Cardiac ventricle fibroblast (primary cell): ENCODE results near the gene SPATA3. TPM values are rescaled to one million over a fixed set of nuclear protein-coding genes. Genes with fewer than 3 reads are reported as not detected.

Experiments used
- total RNA-seq: library from RNA; depleted of rRNA; stranded (reverse); fragments of >200 nt; gene quantifications from 2 replicates; pipeline ENCODE4 v1.2.3, GENCODE V29; 2015

SPATA3 gene
- total RNA-seq: not detected in 2 replicates

DNA sequence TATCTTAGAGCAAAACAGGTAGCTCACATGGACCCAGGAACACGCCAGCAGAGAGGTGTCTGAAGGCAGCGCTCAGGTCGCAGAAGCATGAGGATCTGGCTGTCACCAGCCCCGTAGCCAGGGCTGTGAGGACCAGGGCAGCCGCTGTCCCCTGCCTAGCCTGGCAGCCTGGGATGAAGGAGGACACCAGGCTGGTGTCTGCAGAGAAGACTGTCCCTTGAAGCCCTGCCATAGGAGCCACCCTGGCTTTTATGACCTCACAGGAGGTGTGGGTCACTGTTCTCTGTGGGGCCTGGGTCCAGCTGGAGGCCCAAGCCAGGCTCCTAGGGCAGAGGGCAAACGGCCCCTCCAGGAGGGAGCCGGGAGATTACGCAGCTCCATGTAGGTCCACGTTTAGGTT is at the start of gene SPATA3:
Gene SPATA3, plus strand, starts transcription at position 301 of the 400 bp plus-strand sequence. CDS start 113 bp downstream, outside the sequence.

DNA sequence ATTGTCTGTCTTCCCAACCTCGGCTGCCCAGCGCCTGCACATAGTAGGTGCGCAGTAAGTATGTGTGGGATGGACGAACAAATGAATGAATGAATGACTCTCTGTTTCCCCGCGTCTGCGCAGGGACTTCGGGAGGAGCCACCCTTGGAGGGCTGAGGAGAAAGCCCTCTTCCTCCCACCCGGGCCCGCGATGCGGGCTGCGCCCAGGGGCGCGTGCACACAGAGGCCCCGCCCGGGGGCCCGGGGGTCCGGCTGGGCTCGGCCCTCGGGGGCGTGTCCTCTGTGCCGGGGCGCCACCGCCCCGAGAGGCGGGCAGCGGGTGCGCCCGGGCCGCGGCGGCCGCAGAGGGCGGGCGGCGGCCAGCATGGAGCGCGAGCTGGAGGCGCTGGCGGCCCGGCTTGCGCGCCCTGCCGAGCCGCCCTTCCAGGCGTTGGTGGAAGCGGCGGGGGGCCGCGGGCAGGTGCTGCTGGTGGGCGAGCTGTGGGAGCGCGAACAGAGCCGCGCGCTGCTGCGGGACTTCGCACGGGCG is 41.3 kb downstream of the SPATA3 start, which contains the start of gene C2orf72:
Gene C2orf72, plus strand, starts transcription at position 322 of the 529 bp plus-strand sequence. Its CDS starts 43 bp downstream, at position 365.

GRCh38 chr2:231056453-231057416 is 60.8 kb downstream of the SPATA3 start, which contains the start of gene PSMD1:
Gene PSMD1, plus strand, starts transcription at chr2:231056867. Its CDS starts 159 bp downstream, at chr2:231057026.

Other genes starting within 250 kb of the SPATA3 start
- 90.9 and 93.8 TPM in 2 replicates for gene ITM2C, start 131.2 kb upstream of the SPATA3 start, total RNA-seq
- gene GPR55, start 70.9 kb upstream of the SPATA3 start, total RNA-seq: not detected in 2 replicates
- gene C2orf72, start 41.4 kb downstream of the SPATA3 start, total RNA-seq: 0.19 and 0.20 TPM in 2 replicates
- gene PSMD1, start 60.7 kb downstream of the SPATA3 start, total RNA-seq: 51.0 and 58.2 TPM in 2 replicates
- 4.1 and 4.3 TPM in 2 replicates for gene HTR2B, start 128.9 kb downstream of the SPATA3 start, total RNA-seq
- gene ARMC9, start 202.5 kb downstream of the SPATA3 start, total RNA-seq: 11.4 and 14.3 TPM in 2 replicates